NCI-H187 treated with DMSO at 0.1 percent for 48 hours (cell line): ENCODE measurements around the gene XCR1.
"Not testable (repeated sequence)": the region's sequence is repeated elsewhere in the genome, so short reads cannot be mapped to it uniquely, and the experiment has no call there.

ENCODE experiments used
- DNase-seq: peaks from one replicate; lab custom pipeline; 2025; lab: John Stamatoyannopoulos, UW

Gene XCR1

GRCh38 chr3:46038916-46039315, 11.6 kb upstream of the XCR1 start:
- no peak for DNase-seq

- not testable (repeated sequence) for DNase-seq
Observed at GRCh38 chr3:46038071-46038470, 10.8 kb upstream of the XCR1 start.

- no peak for DNase-seq
Observed at GRCh38 chr3:46036191-46036590, 8.9 kb upstream of the XCR1 start.

GRCh38 chr3:46031747-46032146, 4.5 kb upstream of the XCR1 start:
- no peak for DNase-seq

- no peak for DNase-seq
Observed at GRCh38 chr3:46031269-46031668, 4.0 kb upstream of the XCR1 start.

- no peak for DNase-seq
Observed at GRCh38 chr3:46030626-46031025, 3.3 kb upstream of the XCR1 start.

- DNase-seq: no peak
Observed at GRCh38 chr3:46029953-46030543, 2.8 kb upstream of the XCR1 start.

GRCh38 chr3:46027736-46028397, 584 bp upstream of the XCR1 start:
- no peak for DNase-seq

- no peak for DNase-seq
Observed at GRCh38 chr3:46025139-46025538, 2.1 kb downstream of the XCR1 start.

- no peak for DNase-seq
Observed at GRCh38 chr3:46024131-46024530, 3.2 kb downstream of the XCR1 start.

GRCh38 chr3:46022909-46023785, 4.1 kb downstream of the XCR1 start:
- DNase-seq: no peak

- no peak for DNase-seq
Observed at GRCh38 chr3:46021516-46021915, 5.8 kb downstream of the XCR1 start.

GRCh38 chr3:46020766-46021510, 6.3 kb downstream of the XCR1 start:
- DNase-seq: no peak

- DNase-seq: no peak
Observed at GRCh38 chr3:46019707-46020106, 7.6 kb downstream of the XCR1 start.

- no peak for DNase-seq
Observed at GRCh38 chr3:46017720-46018119, 9.6 kb downstream of the XCR1 start.

- no peak for DNase-seq
Observed at GRCh38 chr3:46013316-46014094, 13.8 kb downstream of the XCR1 start.

- no peak for DNase-seq
Observed at GRCh38 chr3:46012246-46012645, 15.0 kb downstream of the XCR1 start.

GRCh38 chr3:46010519-46011113, 16.7 kb downstream of the XCR1 start:
- DNase-seq: no peak

- no peak for DNase-seq
Observed at GRCh38 chr3:46008058-46008457, 19.2 kb downstream of the XCR1 start.

- no peak for DNase-seq
Observed at GRCh38 chr3:46007280-46007679, 20.0 kb downstream of the XCR1 start.
